DMS153 (cell line): ENCODE measurements around the gene MX1.

Source experiments
- DNase-seq: peaks from one replicate; lab custom pipeline; 2025; lab: John Stamatoyannopoulos, UW

The MX1 gene

DNA sequence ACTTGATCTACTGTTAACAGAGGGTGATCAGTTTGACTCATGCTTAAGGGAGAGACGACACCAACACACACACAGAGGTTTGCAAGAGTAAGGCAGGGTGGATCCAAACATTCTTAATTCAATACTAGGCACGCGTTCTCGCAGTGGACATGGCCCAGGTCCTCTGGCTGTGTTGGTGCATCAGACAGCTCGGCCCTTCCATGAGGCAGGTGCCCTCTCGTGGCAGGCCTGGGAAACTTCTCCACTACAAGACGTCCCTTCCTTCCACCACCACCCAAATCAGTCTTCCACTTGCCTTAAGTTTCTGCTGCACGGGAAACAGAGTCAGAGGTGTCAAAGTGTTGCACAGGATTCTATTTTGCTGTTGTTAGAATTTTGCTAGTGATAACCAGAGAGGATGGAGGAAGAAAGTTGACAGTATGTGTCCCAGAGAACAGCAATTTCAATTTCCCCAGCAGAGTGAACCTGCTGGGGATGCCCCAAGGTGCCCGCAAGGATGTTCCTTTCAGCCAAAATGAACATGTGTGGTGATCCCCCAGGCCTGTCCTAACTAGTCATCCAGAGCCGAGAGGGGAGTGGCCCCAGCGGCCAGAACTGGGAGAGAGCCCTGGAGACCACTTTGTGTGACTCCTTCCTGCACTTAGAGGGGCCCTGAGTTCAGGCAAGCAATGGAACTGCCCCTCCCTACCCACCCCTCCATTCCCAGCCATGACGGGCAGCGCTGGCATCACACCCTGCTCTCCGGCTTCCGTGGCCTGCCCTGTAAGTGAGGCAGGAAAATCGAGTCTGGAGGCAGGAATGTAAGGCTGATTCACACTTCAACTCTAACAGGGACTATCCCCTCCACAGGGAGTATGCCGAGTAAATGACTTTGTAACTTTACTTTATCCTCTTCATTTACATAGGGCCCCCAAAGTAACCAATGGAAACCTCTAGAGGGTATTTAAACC is 34.8 kb downstream of the MX1 start:
- peak; percentile 28 for DNase-seq

DNA sequence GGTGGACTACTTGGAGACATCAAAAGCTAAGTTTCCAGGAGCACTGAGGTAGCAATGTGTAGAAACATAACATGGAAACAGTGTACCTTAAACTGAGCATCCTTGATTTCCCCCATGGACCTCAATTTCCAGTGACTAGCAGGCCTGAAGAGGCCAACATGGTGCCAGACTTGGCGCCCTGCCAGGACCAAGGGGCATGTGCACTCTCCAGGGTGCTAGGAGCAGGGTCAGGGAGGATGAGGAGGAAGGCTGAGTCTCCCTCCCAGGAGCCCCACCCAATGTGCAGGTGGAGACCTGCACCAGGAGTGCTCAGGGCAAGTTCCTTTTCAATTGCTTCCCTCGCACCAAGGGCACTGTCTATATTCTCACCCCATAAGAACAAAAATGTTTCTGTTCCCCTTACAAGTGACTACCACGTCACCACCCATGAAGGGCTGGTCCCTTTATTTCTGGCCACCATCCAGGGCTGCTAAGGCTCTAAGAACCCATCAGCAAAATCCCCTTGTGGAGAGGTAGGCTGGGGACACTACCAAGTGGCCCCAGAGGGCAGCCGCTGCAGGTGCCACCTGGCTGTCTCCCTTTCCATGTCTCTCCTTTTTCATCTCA is 39.2 kb downstream of the MX1 start:
- no peak for DNase-seq

DNA sequence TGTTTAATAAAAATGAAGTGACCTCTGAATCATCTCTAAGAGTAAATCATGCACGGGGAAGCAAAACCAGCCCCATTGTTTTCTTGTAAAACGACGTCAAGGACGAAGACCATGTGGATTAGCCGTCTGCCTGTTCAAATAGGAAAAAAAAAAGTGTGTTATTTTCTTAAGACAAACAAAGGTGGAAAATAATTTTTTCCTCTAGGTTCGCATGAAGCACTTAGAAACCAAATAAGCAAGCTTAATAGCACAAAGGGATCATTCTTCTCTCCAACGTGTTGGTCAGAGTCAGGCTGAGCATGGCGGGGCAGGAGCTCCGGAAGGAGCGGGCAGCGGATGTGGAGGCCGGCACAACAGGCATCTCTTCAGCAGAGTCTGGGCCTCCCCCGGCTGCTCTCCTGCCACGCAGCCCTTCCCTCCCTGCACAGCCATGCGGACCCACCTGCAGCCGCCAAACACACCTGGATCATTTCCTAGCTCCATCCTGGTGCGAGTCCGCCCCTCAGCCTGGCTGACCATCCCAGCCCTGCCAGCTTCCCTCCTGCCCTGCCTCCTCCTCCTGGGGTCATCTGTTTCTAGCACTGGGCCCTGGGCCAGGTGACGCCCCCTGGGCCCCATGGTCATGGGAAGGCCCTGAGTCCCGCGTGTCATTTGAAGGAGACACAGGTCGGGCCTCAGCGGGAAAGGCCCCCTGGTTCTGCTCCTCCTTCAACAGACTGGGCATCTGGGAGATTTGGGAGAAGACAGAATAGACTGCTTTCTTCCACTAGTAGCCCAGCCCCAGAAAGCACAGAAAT is 40.2 kb downstream of the MX1 start:
- no peak for DNase-seq

- DNase-seq = no peak
Measured at GRCh38 chr21:41470054-41470453, 44.0 kb downstream of the MX1 start.

- no peak for DNase-seq
Measured at GRCh38 chr21:41472753-41473548, 46.9 kb downstream of the MX1 start.

- DNase-seq = no peak
Measured at GRCh38 chr21:41475714-41476420, 49.8 kb downstream of the MX1 start.

DNA sequence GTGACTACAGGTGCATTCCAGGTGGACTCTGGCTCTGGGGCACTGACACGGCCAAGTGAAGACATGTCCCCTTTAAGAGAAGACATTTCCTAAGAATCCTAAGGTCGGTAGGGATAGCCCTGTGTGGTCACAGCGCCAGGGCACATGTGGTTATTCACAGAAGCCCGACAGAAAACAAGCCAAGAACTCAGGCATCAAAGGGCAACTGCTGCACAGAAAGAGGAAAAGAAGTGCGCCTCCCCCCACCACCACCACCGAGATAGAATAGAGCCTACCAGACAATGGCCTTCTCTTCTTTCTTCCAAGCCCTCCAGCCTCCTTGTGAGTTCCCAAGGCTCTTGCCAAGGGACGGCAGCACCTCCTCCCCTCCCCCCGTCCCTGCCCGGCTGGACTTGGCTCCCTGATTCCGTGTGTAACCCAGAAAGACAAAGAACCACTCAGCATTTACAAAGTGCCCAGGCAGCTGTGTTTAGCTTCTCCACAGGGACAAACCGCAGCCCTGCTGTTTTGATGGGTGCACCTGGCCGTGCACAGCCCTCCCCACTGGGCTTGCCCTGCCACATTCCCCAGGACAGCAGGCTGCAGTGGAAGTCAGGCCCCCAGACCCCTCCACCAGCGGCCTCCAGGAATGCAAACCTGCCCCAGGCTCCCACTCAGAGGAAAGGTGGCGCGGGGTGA is 51.7 kb downstream of the MX1 start:
- no peak for DNase-seq

DNA sequence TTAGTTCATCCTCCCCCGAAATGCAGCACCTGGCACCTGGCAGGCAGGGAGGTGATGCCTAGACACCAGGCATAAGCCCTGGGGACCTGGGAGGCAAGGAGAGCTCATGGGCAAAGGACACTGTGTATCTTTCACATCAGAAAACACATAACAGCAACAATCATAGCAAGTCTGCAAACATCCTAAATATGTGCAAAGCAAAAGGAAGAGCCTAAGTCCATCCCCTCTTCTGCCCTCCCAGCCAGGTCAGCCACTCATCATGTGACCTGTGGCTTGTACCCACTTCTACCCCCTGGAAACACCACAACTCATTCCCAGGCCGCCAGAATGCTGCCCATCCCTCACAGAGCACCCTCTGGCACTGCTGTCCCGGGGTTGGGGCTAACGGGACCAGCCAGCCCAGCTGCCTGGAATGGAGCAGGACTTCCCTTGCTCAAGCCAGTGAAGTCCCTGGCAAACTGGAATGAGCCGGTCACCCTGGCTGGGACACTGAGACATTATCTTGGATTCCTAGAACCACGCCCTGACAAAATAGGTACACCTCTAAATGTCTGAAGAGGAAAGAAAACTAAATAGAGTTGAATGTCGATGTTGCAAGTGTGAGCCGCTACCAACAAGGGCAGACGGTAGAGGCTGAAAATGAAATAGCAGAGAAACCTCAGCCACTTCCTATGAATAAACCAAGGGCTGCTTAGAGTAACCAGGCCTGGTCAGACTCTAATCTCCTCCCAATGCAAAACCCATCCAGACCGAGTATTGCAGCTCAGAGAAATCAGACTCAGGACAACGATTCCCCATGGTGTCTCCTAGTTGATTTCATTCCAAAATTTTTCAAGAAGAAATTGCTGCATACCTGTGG is 52.5 kb downstream of the MX1 start:
- no peak for DNase-seq

DNA sequence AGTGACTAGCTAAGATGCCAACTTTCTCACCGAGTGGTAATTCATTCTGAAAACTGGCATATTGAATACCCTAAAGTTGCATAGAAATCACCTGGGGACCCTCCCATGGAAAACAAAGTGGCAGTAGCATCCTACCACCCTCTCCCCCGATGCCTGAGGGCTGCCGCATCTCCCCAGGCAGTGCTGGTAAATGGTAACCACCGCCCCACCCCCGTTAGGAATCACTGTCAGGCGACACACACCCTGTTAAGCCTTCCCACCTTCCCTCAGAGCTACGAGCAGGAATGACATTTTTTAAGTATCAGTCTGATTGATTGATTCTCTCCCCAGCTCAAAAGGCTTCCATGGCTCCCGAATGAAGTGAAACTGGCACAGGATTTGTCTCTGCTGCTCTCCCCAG is 53.6 kb downstream of the MX1 start:
- DNase-seq = no peak

DNA sequence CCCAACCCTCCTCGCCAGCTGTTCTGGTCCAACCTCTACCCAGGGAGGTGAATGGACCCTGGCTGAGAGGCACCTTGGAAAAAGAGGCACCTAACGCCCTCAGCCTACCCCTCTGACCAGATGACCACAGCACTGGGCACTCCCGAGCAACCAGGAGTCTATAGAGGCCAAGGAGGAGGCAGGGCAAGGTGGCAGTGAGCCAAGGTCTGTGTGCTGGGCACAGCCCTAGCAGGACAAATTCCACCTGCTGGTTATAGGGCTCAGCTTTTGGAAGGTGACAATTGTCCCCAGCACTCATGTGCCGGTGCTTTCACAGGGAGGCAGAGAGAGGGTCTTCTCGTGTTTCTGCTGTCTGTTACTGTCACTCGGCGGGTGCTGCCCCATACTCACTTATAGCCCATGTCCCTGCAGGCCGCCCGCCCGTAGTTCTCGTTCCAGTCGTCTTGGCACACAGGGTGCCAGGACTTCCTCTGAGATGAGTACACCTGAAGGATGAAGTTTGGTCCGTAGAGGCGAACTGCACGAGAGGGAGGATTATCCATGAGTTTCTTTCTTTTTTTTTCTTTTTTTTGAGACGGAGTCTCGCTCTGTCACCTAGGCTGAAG is 54.1 kb downstream of the MX1 start:
- no peak for DNase-seq

DNA sequence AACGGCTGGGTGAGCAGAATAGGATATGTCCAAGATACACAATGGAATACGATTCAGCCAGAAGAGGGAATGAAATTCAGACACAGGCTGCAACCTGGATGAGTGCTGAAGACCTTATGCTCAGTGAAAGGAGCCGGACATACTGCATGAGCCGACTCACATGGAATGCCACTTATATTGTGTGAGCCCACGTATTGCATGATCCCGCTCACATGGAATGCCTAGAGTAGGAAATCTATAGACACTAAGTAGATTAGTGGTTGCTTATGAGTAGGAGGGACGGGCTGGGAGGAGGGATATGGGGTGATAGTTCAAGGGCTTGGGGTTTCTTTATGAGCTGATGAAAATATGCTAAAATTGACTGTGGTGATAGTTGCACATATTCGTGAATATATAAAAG is 55.2 kb downstream of the MX1 start:
- no peak for DNase-seq

- no peak for DNase-seq
Measured at GRCh38 chr21:41482301-41482700, 56.3 kb downstream of the MX1 start.

- DNase-seq = no peak
Measured at GRCh38 chr21:41482980-41483379, 56.9 kb downstream of the MX1 start.

- no peak for DNase-seq
Measured at GRCh38 chr21:41483415-41483814, 57.4 kb downstream of the MX1 start.

DNA sequence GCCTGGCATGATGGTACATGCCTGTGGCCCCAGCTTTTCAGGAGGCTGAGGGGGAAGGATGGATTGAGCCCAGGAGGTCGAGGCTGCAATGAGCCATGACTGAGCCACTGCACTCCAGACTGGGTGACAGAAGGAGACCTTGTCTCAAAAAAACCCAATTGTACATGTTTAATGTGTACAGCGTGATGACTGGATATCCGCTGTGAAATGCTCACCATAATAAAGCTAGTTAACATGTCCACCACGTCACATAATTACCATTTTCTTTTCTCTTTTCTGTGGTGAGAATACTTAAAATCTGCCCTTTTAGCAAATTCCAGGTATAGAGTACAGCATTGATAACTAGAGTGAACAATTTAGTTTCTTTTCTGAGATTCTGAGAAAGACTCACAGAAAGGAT is 57.9 kb downstream of the MX1 start:
- DNase-seq = no peak

DNA sequence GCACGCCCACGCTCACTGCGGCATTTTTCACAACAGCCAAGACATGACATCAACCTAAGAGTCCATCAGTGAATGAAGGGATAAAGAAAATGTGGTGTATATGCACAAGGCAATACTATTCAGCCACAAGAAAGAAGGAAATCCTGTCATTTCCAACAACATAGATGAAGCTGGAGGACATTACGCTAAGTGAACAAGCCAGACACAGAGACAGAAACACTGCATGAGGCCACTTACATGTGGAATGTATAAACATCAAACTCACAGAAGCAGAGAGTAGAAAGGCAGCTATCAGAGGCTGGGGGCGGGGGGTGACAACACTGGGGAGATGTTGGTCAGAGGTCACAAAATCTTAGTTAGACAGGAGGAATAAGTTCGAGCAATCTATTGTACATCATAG is 61.0 kb downstream of the MX1 start:
- no peak for DNase-seq

GRCh38 chr21:41488080-41488479 is 62.0 kb downstream of the MX1 start:
- DNase-seq = no peak

DNA sequence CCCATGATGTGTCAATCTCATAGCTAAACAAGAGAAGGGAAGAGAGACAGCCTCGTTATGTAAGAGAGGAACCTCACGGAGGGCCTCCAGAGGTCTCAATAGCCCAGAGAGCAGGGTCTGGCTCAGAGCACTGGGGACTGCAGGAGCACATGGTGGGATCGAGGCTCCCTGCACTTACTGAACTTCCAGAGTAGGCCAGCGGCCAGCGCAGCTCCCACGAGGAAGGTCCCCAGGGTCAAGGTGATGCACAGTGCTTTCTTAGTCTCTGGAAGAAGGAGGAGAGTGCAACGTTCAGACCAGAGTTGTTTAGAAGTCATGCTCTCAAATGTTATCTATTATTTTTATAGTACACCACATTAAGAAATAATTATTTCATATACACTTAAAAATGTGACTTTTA is 63.3 kb downstream of the MX1 start:
- DNase-seq = no peak

DNA sequence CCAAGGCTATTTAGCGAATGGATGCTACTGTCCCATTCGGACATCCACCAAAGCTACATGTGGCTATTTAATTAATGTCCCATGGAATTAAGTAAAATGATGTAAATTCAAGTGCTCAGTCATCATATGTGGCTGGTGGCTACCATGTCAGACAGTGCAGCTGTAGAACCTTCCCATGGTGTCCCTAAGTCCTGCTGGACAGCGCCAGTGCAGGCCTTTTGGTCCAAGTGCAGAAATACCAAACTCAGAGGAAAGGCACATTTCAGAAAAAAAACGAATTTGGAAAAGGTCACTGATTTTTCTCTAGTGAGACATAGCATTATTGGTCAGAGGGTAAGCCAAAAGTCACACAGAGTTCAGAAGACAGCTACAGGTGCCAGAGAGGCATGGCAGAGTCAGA is 64.3 kb downstream of the MX1 start:
- DNase-seq = no peak
